Stimulated activated naive CD8-positive, alpha-beta T cell treated with anti-CD3 and anti-CD28 coated beads, Interleukin-15, Interleukin-2, amounts not matched to agents 100 ng/mL and 50 ng/mL, for 24 hours (primary cell): Measurements from ENCODE around the gene ACAD10.
"Not testable (repeated sequence)": the region's sequence is repeated elsewhere in the genome, so short reads cannot be mapped to it uniquely, and the experiment has no call there.

Source experiments
- H3K27ac Mint-ChIP-seq: one replicate; pipeline ENCODE4 v1.8.0; 2021; ENCODE audit warnings: mild to moderate bottlenecking, mixed read lengths
- H3K27me3 Mint-ChIP-seq: one replicate; pipeline ENCODE4 v1.8.0; 2021; ENCODE audit warnings: mixed read lengths
- H3K36me3 Mint-ChIP-seq: one replicate; pipeline ENCODE4 v1.8.0; 2021; ENCODE audit warnings: low read depth, mixed read lengths
- H3K4me1 Mint-ChIP-seq: one replicate; pipeline ENCODE4 v1.8.0; 2021; ENCODE audit warnings: low read depth, mixed read lengths
- H3K4me3 Mint-ChIP-seq: one replicate; pipeline ENCODE4 v1.8.0; 2021; ENCODE audit warnings: mild to moderate bottlenecking, mixed read lengths
- H3K9me3 Mint-ChIP-seq: one replicate; pipeline ENCODE4 v1.8.0; 2021; ENCODE audit warnings: mixed read lengths

The ACAD10 gene

DNA sequence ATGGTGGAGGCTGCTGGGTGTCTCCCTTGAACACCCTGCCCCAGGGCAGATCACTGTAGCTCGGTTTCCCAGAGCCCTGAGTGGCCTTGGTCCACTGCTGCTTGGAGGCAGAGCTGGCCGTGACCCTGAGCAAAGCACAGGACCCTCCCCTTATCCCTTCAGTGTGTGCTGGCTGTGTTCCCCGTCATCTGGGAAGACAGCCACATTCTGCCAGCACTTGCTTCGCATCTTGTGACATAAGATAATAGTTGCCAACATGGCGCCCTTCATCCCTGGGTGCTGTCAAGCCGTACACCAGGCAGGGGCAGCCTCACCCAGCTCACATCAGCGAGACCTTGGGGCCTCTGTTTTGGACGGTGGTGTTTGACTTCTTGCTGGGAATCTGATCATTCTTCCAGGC lies 68.8 kb downstream of the ACAD10 start:
- H3K4me1 Mint-ChIP-seq, result peaks cover 20% of the 10 kb centered on the region
- no peaks in the 10 kb centered on the region for H3K27me3 Mint-ChIP-seq
- H3K9me3 Mint-ChIP-seq, result no peaks in the 10 kb centered on the region
- peaks cover 3% of the 10 kb centered on the region for H3K36me3 Mint-ChIP-seq
- no peak overlapping the region for H3K4me3 Mint-ChIP-seq
- H3K27ac Mint-ChIP-seq, result no peak overlapping the region

- Mint-ChIP-seq H3K4me3 (no peak overlapping the region), H3K27ac (no peak overlapping the region), H3K27me3 (no peaks in the 10 kb centered on the region), H3K9me3 (no peaks in the 10 kb centered on the region), H3K36me3 (peaks cover 3% of the 10 kb centered on the region), H3K4me1 (peaks cover 20% of the 10 kb centered on the region)
These were observed 70.3 kb downstream of the ACAD10 start for GRCh38 chr12:111756196-111756595.

- no peaks in the 10 kb centered on the region for H3K27me3 Mint-ChIP-seq
- no peaks in the 10 kb centered on the region for H3K9me3 Mint-ChIP-seq
- H3K27ac Mint-ChIP-seq, result no peak overlapping the region
These were observed 70.8 kb downstream of the ACAD10 start for GRCh38 chr12:111756681-111757080.

DNA sequence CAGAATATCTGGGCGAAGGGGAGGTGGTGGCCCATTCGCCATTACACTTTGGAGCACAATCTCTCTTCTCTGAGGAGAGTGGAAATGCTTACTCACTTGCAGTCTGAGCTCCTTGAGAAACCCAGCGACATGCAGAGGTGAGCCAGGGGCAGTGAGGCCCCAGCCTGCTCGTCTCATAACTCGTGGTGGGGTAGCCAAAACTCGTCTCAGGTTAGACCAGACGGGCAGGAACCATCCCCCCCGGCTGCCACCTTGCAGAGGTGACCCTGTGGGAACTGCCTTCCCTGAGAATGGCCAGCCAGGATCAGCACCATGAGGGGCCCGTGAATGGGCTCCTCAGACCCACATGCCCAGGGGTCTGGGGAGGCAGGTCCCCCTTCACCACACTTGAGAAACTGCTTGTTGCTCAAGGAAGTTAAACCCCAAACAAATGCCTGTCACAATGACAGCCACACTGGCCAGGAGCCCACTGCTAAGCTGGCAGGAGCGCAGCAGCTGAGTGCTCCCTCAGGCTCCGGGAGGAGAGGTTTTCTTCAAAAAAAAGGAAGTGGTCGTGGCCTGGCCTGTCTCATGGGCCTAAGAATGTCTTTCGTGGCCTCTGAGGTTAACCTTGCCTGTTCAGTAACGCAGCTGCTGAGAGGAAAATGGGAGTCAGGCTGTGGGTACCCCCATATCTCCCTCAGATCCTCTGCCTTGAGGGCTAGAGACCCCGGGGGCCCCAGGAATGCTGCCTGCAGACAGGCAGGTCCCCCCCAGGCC lies 71.7 kb downstream of the ACAD10 start:
- H3K36me3 Mint-ChIP-seq, result peaks cover 3% of the 10 kb centered on the region
- H3K4me3 Mint-ChIP-seq, result no peak overlapping the region
- H3K27me3 Mint-ChIP-seq, result no peaks in the 10 kb centered on the region
- H3K4me1 Mint-ChIP-seq, result peaks cover 27% of the 10 kb centered on the region
- no peak overlapping the region for H3K27ac Mint-ChIP-seq
- no peaks in the 10 kb centered on the region for H3K9me3 Mint-ChIP-seq

More at GRCh38 chr12:111756681-111757080, 70.8 kb downstream of the ACAD10 start:
- peaks cover 22% of the 10 kb centered on the region for H3K4me1 Mint-ChIP-seq
- no peak overlapping the region for H3K4me3 Mint-ChIP-seq
- peaks cover 3% of the 10 kb centered on the region for H3K36me3 Mint-ChIP-seq

- peaks cover 32% of the 10 kb centered on the region for H3K4me1 Mint-ChIP-seq
- H3K27ac Mint-ChIP-seq, result no peak overlapping the region
- no peak overlapping the region for H3K4me3 Mint-ChIP-seq
These were observed 72.3 kb downstream of the ACAD10 start for GRCh38 chr12:111758120-111758561.

DNA sequence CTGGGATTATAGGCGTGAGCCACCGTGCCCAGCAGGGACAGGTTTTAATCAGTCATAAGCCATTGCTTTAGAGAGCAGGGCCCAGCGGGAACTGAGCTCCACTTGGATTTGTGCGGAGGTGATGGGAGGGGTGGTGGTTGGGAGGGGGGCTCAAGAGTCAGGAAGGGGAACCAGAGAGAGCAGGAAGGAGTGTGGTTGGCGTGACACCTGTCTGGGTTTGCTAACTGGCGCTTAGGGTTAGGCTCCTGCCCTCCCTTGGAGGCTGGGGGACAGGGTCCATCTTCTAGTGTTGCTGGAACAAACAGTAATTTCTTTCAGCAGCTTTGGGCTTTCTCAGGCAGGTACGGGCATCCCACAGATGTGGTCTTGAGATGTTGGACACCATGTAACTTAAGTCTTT lies 73.4 kb downstream of the ACAD10 start:
- H3K27ac Mint-ChIP-seq, result peak overlapping the region; percentile 74
- H3K4me3 Mint-ChIP-seq, result no peak overlapping the region
- no peaks in the 10 kb centered on the region for H3K9me3 Mint-ChIP-seq
- H3K4me1 Mint-ChIP-seq, result peaks cover 32% of the 10 kb centered on the region
- no peaks in the 10 kb centered on the region for H3K36me3 Mint-ChIP-seq
- peaks cover 5% of the 10 kb centered on the region for H3K27me3 Mint-ChIP-seq

More at GRCh38 chr12:111758120-111758561, 72.3 kb downstream of the ACAD10 start:
- Mint-ChIP-seq H3K27me3 (peaks cover 4% of the 10 kb centered on the region), H3K36me3 (peaks cover 2% of the 10 kb centered on the region), H3K9me3 (no peaks in the 10 kb centered on the region)

- no peak overlapping the region for H3K27ac Mint-ChIP-seq
- no peaks in the 10 kb centered on the region for H3K36me3 Mint-ChIP-seq
- no peaks in the 10 kb centered on the region for H3K9me3 Mint-ChIP-seq
- H3K4me1 Mint-ChIP-seq, result peaks cover 37% of the 10 kb centered on the region
- H3K4me3 Mint-ChIP-seq, result no peak overlapping the region
- peaks cover 10% of the 10 kb centered on the region for H3K27me3 Mint-ChIP-seq
These were observed 74.1 kb downstream of the ACAD10 start for GRCh38 chr12:111759991-111760390.

DNA sequence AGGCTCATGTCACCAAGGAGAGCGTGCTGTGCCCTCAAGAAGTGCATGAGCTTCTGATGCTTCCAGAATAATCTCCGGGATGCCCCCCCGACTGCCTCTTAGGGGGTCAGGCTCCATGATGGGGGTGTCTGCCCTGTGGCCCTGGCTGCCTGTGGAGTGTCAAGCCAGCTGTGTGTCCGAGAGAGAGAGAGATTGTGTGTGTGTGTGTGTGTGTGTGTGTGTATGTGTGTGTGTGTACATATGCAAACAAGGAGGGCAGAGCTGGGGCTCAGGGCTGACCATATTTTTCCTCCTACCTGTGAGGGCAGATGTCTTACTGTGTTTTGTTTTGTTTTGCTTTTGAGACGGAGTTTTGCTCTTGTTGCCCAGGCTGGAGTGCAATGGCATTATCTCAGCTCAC lies 75.2 kb downstream of the ACAD10 start:
- H3K4me1 Mint-ChIP-seq, result peaks cover 48% of the 10 kb centered on the region

GRCh38 chr12:111761706-111762105 lies 75.9 kb downstream of the ACAD10 start:
- Mint-ChIP-seq H3K27me3 (peaks cover 19% of the 10 kb centered on the region), H3K9me3 (no peaks in the 10 kb centered on the region), H3K4me3 (no peak overlapping the region), H3K36me3 (no peaks in the 10 kb centered on the region), H3K4me1 (peaks cover 51% of the 10 kb centered on the region), H3K27ac (no peak overlapping the region)

More for the DNA sequence above, 75.2 kb downstream of the ACAD10 start:
- no peak overlapping the region for H3K4me3 Mint-ChIP-seq
- H3K36me3 Mint-ChIP-seq, result no peaks in the 10 kb centered on the region
- no peak overlapping the region for H3K27ac Mint-ChIP-seq
- H3K9me3 Mint-ChIP-seq, result no peaks in the 10 kb centered on the region
- H3K27me3 Mint-ChIP-seq, result peaks cover 15% of the 10 kb centered on the region

- not testable (repeated sequence) for H3K4me3 Mint-ChIP-seq, H3K36me3 Mint-ChIP-seq, H3K27ac Mint-ChIP-seq, H3K9me3 Mint-ChIP-seq
- peaks cover 48% of the 10 kb centered on the region for H3K4me1 Mint-ChIP-seq
- peaks cover 26% of the 10 kb centered on the region for H3K27me3 Mint-ChIP-seq
These were observed 77.7 kb downstream of the ACAD10 start for GRCh38 chr12:111763552-111763951.

DNA sequence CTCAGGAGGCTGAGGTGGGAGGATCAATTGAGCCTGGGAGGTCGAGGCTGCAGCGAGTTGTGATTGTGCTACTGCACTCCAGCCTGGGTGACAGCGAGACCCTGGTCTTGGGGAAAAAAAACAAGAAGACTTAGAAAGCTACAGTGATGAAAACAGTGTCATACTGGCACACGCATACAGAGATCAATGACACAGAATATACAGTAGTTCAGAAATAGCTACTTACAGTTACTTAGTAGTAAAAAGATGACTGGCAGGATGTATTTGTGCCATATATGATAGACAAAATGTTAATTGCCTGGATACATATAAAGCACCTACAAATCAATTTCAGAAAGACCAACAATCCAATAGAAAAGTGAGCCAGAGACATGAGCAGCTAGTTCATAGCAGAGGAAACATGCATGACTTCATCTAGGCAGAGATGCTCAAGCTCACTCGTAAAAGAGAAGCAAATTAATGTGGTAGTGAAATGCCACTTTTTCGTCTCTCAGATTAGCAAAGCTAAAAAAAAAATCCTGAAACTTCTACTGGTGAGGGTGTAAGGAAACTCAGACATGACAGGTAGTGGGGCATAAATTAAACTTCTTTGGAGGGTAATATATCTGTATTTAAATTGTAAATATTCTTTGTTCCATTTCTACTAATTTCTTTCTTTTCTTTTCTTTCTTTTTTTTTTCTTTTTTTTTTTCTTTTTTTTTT lies 78.4 kb downstream of the ACAD10 start:
- Mint-ChIP-seq H3K4me1 (peaks cover 48% of the 10 kb centered on the region), H3K27me3 (peaks cover 26% of the 10 kb centered on the region), H3K27ac (peak overlapping the region; percentile 30), H3K4me3 (peak overlapping the region; percentile 40), H3K36me3 (no peaks in the 10 kb centered on the region), H3K9me3 (no peaks in the 10 kb centered on the region)

- H3K27ac Mint-ChIP-seq, result peak within 1 kb of the TSS; percentile 53
These were observed 80.9 kb downstream of the ACAD10 start, which contains the start of gene ALDH2 for GRCh38 chr12:111766608-111767361. TSS of gene ALDH2 (plus strand) at chr12:111766933. CDS start at chr12:111766983, 50 bp downstream.

GRCh38 chr12:111767362-111768158 lies 81.7 kb downstream of the ACAD10 start:
- no peaks in the 10 kb centered on the region for H3K9me3 Mint-ChIP-seq
- H3K27ac Mint-ChIP-seq, result peak overlapping the region; percentile 38
- H3K27me3 Mint-ChIP-seq, result peaks cover 26% of the 10 kb centered on the region
- peaks cover 38% of the 10 kb centered on the region for H3K4me1 Mint-ChIP-seq
- H3K36me3 Mint-ChIP-seq, result no peaks in the 10 kb centered on the region
- peak overlapping the region; percentile 78 for H3K4me3 Mint-ChIP-seq

More at GRCh38 chr12:111766608-111767361, 80.9 kb downstream of the ACAD10 start, which contains the start of gene ALDH2:
- no peaks in the 10 kb centered on the region for H3K36me3 Mint-ChIP-seq
- no peaks in the 10 kb centered on the region for H3K9me3 Mint-ChIP-seq
- peak within 1 kb of the TSS; percentile 78 for H3K4me3 Mint-ChIP-seq
- peaks cover 26% of the 10 kb centered on the region for H3K27me3 Mint-ChIP-seq
- peaks cover 42% of the 10 kb centered on the region for H3K4me1 Mint-ChIP-seq
